ENCODE data around the gene SALL4.

GRCh38 chr20:51801122-51801822, 1.0 kb downstream of the SALL4 start:
- TF ChIP-seq POLR2AphosphoS5 (IDR thresholded peaks at IDR 0.05) (no peak), CTCF (IDR thresholded peaks at IDR 0.05) (no peak), POLR2A (IDR thresholded peaks at IDR 0.05; ENCODE audit: low read depth) (no peak), EP300 (IDR thresholded peaks at IDR 0.05) (no peak)

Data from esophagus muscularis mucosa (tissue), 4 donors.